Loucy (cell line): ENCODE results near the gene RASGEF1B.

Experiments used
- CTCF ChIP-seq: fragments of 200-600 bp; sonication (generic); conservative IDR thresholded peaks from 2 replicates; pipeline ENCODE4 v1.5.1; 2014; ENCODE audit warnings: mild to moderate bottlenecking, antibody characterized with exemption, low read length
- EZH2phosphoT487 ChIP-seq: fragments of 200-600 bp; IDR thresholded peaks from 2 replicates; pipeline ENCODE4 v1.6.1; 2018; ENCODE audit warnings: antibody characterized with exemption, mild to moderate bottlenecking, moderate library complexity, borderline replicate concordance

GRCh38 chr4:81508411-81509185 is 36.9 kb upstream of the RASGEF1B start:
- TF ChIP-seq CTCF = no peak
- no peak for TF ChIP-seq EZH2phosphoT487
